ENCODE measurements around the gene LPIN1. TPM values are rescaled to one million over a fixed set of nuclear protein-coding genes. Genes with fewer than 3 reads are reported as not detected.
"Not testable (repeated sequence)": the region's sequence is repeated elsewhere in the genome, so short reads cannot be mapped to it uniquely, and the experiment has no call there.

LPIN1 gene
- total RNA-seq, 1 experiment from 2014 or later = 4.4 TPM

DNA sequence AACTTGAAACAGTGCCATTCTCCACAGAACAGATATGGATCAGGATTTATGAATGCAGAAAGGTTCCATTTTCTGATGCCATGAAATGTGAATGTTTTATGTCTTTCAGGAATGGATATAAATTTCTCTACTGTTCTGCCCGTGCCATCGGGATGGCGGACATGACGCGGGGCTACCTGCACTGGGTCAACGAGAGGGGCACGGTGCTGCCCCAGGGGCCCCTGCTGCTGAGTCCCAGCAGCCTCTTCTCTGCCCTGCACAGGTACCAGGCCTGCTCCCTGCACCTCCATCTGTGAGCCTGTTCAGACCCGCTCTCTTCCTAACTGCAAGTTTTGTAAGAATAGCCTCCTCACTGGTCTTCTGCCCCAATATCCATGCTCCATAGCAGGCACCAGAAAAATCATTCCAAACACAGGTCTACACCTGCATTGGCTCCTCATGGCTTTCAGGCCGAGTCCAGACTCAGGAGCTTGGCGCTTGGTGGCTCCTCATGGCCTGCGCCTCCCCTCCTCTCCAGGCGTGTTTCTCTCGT, 68.6 kb downstream of the LPIN1 start:
- Histone ChIP-seq H2BK12ac (ENCODE audit: insufficient read length, low read depth, low read length) (no peak overlapping the region), H3T11ph (ENCODE audit: low read length) (no peak overlapping the region), H3K23ac (ENCODE audit: insufficient read length, low read depth, low read length) (no peak overlapping the region), H3K14ac (ENCODE audit: insufficient read depth, low read length) (no peak overlapping the region), H3K4me2 (ENCODE audit: insufficient read depth, insufficient read length, low read length) (no peak overlapping the region), H2BK5ac (ENCODE audit: insufficient read length, low read length) (no peak overlapping the region), H2BK120ac (ENCODE audit: low read depth, low read length, poor library complexity, severe bottlenecking) (no peak overlapping the region), H3K56ac (ENCODE audit: insufficient read length, low read depth, low read length) (no peak overlapping the region), H2AFZ (ENCODE audit: low read length) (no peak overlapping the region), H3K4ac (ENCODE audit: low read depth, low read length) (no peak overlapping the region), H3K9ac (ENCODE audit: extremely low read depth, insufficient read length, low read length) (no peak overlapping the region), H3K4me1 (ENCODE audit: insufficient read depth, low read length) (no peaks in the 10 kb centered on the region), H3K18ac (ENCODE audit: insufficient read length, low read depth, low read length) (no peak overlapping the region), H4K8ac (replicated peaks; ENCODE audit: insufficient read length, low read depth, low read length) (no peak overlapping the region), H3K27me3 (ENCODE audit: insufficient read depth, low read length) (no peaks in the 10 kb centered on the region), H3K79me1 (ENCODE audit: insufficient read depth, low read depth, low read length, poor library complexity, severe bottlenecking) (no peaks in the 10 kb centered on the region), H3K23me2 (ENCODE audit: insufficient read length, low read depth, low read length, poor library complexity, severe bottlenecking) (no peaks in the 10 kb centered on the region), H4K20me1 (ENCODE audit: control insufficient read depth, insufficient read depth, insufficient read length) (no peaks in the 10 kb centered on the region), H2BK15ac (ENCODE audit: low read depth, low read length) (no peak overlapping the region), H2BK20ac (ENCODE audit: low read depth, low read length, poor library complexity, severe bottlenecking) (no peak overlapping the region), H2AK5ac (ENCODE audit: insufficient read length, low read length) (no peak overlapping the region), H3K79me2 (ENCODE audit: insufficient read depth, low read length) (no peaks in the 10 kb centered on the region), H3K9me3 (ENCODE audit: control insufficient read depth, low read depth, low read length) (no peaks in the 10 kb centered on the region), H4K91ac (ENCODE audit: insufficient read length, low read depth, low read length) (no peak overlapping the region), H4K5ac (ENCODE audit: insufficient read length, low read depth, low read length) (no peak overlapping the region), H3K27ac (ENCODE audit: insufficient read length, low read depth, low read length) (no peak overlapping the region)
- TF ChIP-seq, protein P1, sequence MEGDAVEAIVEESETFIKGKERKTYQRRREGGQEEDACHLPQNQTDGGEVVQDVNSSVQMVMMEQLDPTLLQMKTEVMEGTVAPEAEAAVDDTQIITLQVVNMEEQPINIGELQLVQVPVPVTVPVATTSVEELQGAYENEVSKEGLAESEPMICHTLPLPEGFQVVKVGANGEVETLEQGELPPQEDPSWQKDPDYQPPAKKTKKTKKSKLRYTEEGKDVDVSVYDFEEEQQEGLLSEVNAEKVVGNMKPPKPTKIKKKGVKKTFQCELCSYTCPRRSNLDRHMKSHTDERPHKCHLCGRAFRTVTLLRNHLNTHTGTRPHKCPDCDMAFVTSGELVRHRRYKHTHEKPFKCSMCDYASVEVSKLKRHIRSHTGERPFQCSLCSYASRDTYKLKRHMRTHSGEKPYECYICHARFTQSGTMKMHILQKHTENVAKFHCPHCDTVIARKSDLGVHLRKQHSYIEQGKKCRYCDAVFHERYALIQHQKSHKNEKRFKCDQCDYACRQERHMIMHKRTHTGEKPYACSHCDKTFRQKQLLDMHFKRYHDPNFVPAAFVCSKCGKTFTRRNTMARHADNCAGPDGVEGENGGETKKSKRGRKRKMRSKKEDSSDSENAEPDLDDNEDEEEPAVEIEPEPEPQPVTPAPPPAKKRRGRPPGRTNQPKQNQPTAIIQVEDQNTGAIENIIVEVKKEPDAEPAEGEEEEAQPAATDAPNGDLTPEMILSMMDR (conservative IDR thresholded peaks at IDR 0.05) = no peak
- peaks cover 15 to 24% (median 23%) of the 10 kb centered on the region in 3 experiments for H3K36me3 Mint-ChIP-seq (ENCODE audit: insufficient read depth in 1 of 3, low read depth in 3 of 3)
- H3K27me3 Mint-ChIP-seq (ENCODE audit: low read depth) = no peaks in the 10 kb centered on the region
- H3K9me3 Mint-ChIP-seq = no peaks in the 10 kb centered on the region; a peak in 2 of 5 replicates
- WGBS (ENCODE audit: extremely low coverage, insufficient read length, low lambda C conversion rate) = no CpG with 5 or more reads among the region's 13 CpGs
- no peaks in the 10 kb centered on the region for H3K4me1 Mint-ChIP-seq
- H3K27ac Mint-ChIP-seq = peak overlapping the region in 1 of 3 experiments; percentile 54; a peak in 3 of 7 replicates
- DNase-seq = no peak
- H3K4me3 Mint-ChIP-seq = no peak overlapping the region; a peak in 1 of 5 replicates

GRCh38 chr2:11816935-11817334, 70.5 kb downstream of the LPIN1 start:
- WGBS (ENCODE audit: extremely low coverage, insufficient read length, low lambda C conversion rate) = no CpG with 5 or more reads among the region's 3 CpGs
- not testable (repeated sequence) for H3K9ac ChIP-seq (ENCODE audit: extremely low read depth, insufficient read length, low read length); H3K79me1 ChIP-seq (ENCODE audit: insufficient read depth, low read depth, low read length, poor library complexity, severe bottlenecking); H2BK20ac ChIP-seq (ENCODE audit: low read depth, low read length, poor library complexity, severe bottlenecking); H4K8ac ChIP-seq (replicated peaks; ENCODE audit: insufficient read length, low read depth, low read length); H3K4me1 ChIP-seq (ENCODE audit: insufficient read depth, low read length); H3K23ac ChIP-seq (ENCODE audit: insufficient read length, low read depth, low read length); H3K4me2 ChIP-seq (ENCODE audit: insufficient read depth, insufficient read length, low read length); H3K14ac ChIP-seq (ENCODE audit: insufficient read depth, low read length); DNase-seq; H2AFZ ChIP-seq (ENCODE audit: low read length); H2BK12ac ChIP-seq (ENCODE audit: insufficient read length, low read depth, low read length); H3K23me2 ChIP-seq (ENCODE audit: insufficient read length, low read depth, low read length, poor library complexity, severe bottlenecking); H3K9me3 ChIP-seq (ENCODE audit: control insufficient read depth, low read depth, low read length); H3K27ac Mint-ChIP-seq; H3K56ac ChIP-seq (ENCODE audit: insufficient read length, low read depth, low read length); H3K27me3 ChIP-seq (ENCODE audit: insufficient read depth, low read length); H4K5ac ChIP-seq (ENCODE audit: insufficient read length, low read depth, low read length); H2BK15ac ChIP-seq (ENCODE audit: low read depth, low read length); H2BK5ac ChIP-seq (ENCODE audit: insufficient read length, low read length); H3K27ac ChIP-seq (ENCODE audit: insufficient read length, low read depth, low read length); H3K4me3 Mint-ChIP-seq; H2BK120ac ChIP-seq (ENCODE audit: low read depth, low read length, poor library complexity, severe bottlenecking); H3K4ac ChIP-seq (ENCODE audit: low read depth, low read length); H2AK5ac ChIP-seq (ENCODE audit: insufficient read length, low read length); H3K27me3 Mint-ChIP-seq (ENCODE audit: low read depth); H4K20me1 ChIP-seq (ENCODE audit: control insufficient read depth, insufficient read depth, insufficient read length); H3K4me1 Mint-ChIP-seq; H3T11ph ChIP-seq (ENCODE audit: low read length); H4K91ac ChIP-seq (ENCODE audit: insufficient read length, low read depth, low read length); H3K18ac ChIP-seq (ENCODE audit: insufficient read length, low read depth, low read length); H3K9me3 Mint-ChIP-seq; H3K79me2 ChIP-seq (ENCODE audit: insufficient read depth, low read length)
- H3K36me3 Mint-ChIP-seq (ENCODE audit: insufficient read depth in 1 of 3, low read depth in 3 of 3) = peaks cover 15 to 24% (median 23%) of the 10 kb centered on the region in 3 experiments

Data from H9 (cell line).